Ramos (cell line): ENCODE data around the gene AMBP.
"Not testable (repeated sequence)": the region's sequence is repeated elsewhere in the genome, so short reads cannot be mapped to it uniquely, and the experiment has no call there.

Experiments
- in situ Hi-C: fragments of 300-500 bp; cut with MboI; formaldehyde crosslinking; loops from one replicate; pipeline ENCODE4 v1.14.3; 2022; ENCODE audit warnings: low sequenced_read_pairs; ENCODE audit not compliant: unreplicated experiment

Gene AMBP

GRCh38 chr9:114094971-114095370 lies 16.9 kb upstream of the AMBP start:
- in situ Hi-C loops = no loop called here

- in situ Hi-C loops = no loop called here
These were observed 15.8 kb upstream of the AMBP start for GRCh38 chr9:114093761-114094505.

GRCh38 chr9:114093031-114093471 lies 15.0 kb upstream of the AMBP start:
- in situ Hi-C loops = no loop called here

GRCh38 chr9:114092336-114092735 lies 14.2 kb upstream of the AMBP start:
- in situ Hi-C loops = no loop called here

- in situ Hi-C loops = no loop called here
These were observed 13.6 kb upstream of the AMBP start for GRCh38 chr9:114091711-114092110.

- in situ Hi-C loops = no loop called here
These were observed 12.7 kb upstream of the AMBP start for GRCh38 chr9:114090798-114091197.

- in situ Hi-C loops = no loop called here
These were observed 11.2 kb upstream of the AMBP start for GRCh38 chr9:114089206-114089840.

GRCh38 chr9:114088571-114089170 lies 10.6 kb upstream of the AMBP start:
- in situ Hi-C loops = no loop called here

- in situ Hi-C loops = no loop called here
These were observed 9.6 kb upstream of the AMBP start for GRCh38 chr9:114087721-114088120.

GRCh38 chr9:114086607-114087006 lies 8.5 kb upstream of the AMBP start:
- in situ Hi-C loops = no loop called here

GRCh38 chr9:114086009-114086408 lies 7.9 kb upstream of the AMBP start:
- in situ Hi-C loops = no loop called here

GRCh38 chr9:114085387-114085789 lies 7.3 kb upstream of the AMBP start:
- in situ Hi-C loops = no loop called here

GRCh38 chr9:114084282-114085073 lies 6.4 kb upstream of the AMBP start:
- in situ Hi-C loops = no loop called here

- in situ Hi-C loops = no loop called here
These were observed 5.6 kb upstream of the AMBP start for GRCh38 chr9:114083666-114084065.

GRCh38 chr9:114082763-114083412 lies 4.8 kb upstream of the AMBP start:
- in situ Hi-C loops = not testable (repeated sequence)

GRCh38 chr9:114082017-114082762 lies 4.1 kb upstream of the AMBP start:
- in situ Hi-C loops = no loop called here

GRCh38 chr9:114081441-114082016 lies 3.4 kb upstream of the AMBP start:
- in situ Hi-C loops = no loop called here

GRCh38 chr9:114080773-114081440 lies 2.8 kb upstream of the AMBP start:
- in situ Hi-C loops = no loop called here
